ENCODE data around the gene SEC14L1. TPM values are rescaled to one million over a fixed set of nuclear protein-coding genes. Genes with fewer than 3 reads are reported as not detected.

SEC14L1 gene
- total RNA-seq, 2 donors from 2014 or later = 31.0 to 38.8 TPM

DNA sequence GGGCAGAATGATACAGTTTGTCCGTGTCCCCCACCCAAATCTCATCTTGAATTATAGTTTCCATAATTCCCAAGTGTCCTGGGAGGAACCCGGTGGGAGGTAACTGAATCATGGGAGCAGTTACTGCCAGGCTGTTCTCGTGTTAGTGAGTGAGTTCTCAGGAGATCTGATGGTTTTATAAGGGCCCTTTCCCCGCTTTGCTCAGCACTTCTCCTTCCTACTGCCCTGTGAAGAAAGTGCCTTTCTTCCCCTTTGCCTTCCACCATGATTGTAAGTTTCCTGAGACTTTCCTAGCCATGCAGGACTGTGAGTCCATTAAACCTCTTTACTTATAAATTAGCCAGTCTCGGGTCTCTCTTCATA, 28.9 kb upstream of the SEC14L1 start:
- no peak for DNase-seq
- no peak overlapping the region for H3K4me3 ChIP-seq
- intact Hi-C loops (cut with DNase I) = no loop called here
- H3K9ac ChIP-seq (ENCODE audit: low read depth in 2 of 2, low read length in 2 of 2) = no peak overlapping the region
- H3K9me3 ChIP-seq = no peaks in the 10 kb centered on the region
- H3K4me1 ChIP-seq = no peaks in the 10 kb centered on the region
- TF ChIP-seq, protein P1, sequence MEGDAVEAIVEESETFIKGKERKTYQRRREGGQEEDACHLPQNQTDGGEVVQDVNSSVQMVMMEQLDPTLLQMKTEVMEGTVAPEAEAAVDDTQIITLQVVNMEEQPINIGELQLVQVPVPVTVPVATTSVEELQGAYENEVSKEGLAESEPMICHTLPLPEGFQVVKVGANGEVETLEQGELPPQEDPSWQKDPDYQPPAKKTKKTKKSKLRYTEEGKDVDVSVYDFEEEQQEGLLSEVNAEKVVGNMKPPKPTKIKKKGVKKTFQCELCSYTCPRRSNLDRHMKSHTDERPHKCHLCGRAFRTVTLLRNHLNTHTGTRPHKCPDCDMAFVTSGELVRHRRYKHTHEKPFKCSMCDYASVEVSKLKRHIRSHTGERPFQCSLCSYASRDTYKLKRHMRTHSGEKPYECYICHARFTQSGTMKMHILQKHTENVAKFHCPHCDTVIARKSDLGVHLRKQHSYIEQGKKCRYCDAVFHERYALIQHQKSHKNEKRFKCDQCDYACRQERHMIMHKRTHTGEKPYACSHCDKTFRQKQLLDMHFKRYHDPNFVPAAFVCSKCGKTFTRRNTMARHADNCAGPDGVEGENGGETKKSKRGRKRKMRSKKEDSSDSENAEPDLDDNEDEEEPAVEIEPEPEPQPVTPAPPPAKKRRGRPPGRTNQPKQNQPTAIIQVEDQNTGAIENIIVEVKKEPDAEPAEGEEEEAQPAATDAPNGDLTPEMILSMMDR (IDR thresholded peaks at IDR 0.05) = no peak
- H3K27me3 ChIP-seq = no peaks in the 10 kb centered on the region
- no peaks in the 10 kb centered on the region for H3K36me3 ChIP-seq
- H3K27ac ChIP-seq = peak overlapping the region; percentile 53

DNA sequence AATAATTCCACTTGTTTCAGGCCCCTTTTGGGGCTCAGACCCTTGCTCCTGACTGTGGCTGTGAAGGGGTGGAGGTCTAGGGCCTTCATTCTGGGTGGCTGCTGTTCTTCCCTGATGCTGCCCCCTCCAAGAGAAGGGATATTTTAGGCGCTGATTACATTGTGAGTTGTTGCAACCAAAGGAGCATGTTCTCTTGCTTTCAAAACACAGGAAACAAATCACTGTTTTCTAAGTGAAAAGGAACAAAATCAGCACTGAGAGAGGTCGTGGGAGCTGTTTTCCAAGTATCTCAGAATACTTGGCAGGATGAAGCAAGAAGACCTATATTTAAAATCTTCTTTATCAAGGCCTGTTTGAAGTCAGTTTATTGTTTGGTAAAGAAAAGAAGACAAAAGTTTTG, 25.3 kb upstream of the SEC14L1 start:
- TF ChIP-seq, protein P1 (IDR thresholded peaks at IDR 0.05) = no peak
- H3K36me3 ChIP-seq = no peaks in the 10 kb centered on the region
- no peaks in the 10 kb centered on the region for H3K4me1 ChIP-seq
- no peaks in the 10 kb centered on the region for H3K27me3 ChIP-seq
- no peaks in the 10 kb centered on the region for H3K9me3 ChIP-seq
- intact Hi-C loops (cut with DNase I) = no loop called here
- H3K4me3 ChIP-seq = no peak overlapping the region
- DNase-seq = no peak
- no peak overlapping the region for H3K27ac ChIP-seq
- H3K9ac ChIP-seq (ENCODE audit: low read depth in 2 of 2, low read length in 2 of 2) = no peak overlapping the region

DNA sequence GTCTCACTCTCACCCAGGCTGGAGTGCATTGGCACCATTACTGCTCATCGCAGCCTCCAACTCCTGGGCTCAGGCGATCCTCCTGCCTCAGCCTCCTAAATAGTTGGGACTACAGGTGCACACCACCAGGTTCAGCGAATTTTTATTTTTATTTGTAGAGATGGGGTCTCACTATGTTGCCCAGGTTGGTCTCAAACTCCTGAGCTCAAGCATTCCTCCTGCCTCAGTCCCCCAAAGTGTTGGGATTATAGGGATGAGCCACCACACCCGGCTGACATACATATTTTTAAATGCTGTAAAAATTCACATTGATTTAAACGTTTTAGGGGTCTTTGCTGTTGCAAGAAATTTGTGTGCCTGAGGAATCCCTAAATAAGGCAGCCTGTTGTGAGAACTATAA, 24.8 kb upstream of the SEC14L1 start:
- intact Hi-C loops (cut with DNase I) = no loop called here
- DNase-seq = no peak
- no peak overlapping the region for H3K9ac ChIP-seq (ENCODE audit: low read depth in 2 of 2, low read length in 2 of 2)

GRCh38 chr17:77116371-77116860, 24.4 kb upstream of the SEC14L1 start:
- TF ChIP-seq, protein P1 (IDR thresholded peaks at IDR 0.05) = no peak
- H3K4me1 ChIP-seq = no peaks in the 10 kb centered on the region
- H3K9me3 ChIP-seq = no peaks in the 10 kb centered on the region
- no peak overlapping the region for H3K9ac ChIP-seq (ENCODE audit: low read depth in 2 of 2, low read length in 2 of 2)
- intact Hi-C loops (cut with DNase I) = no loop called here
- DNase-seq = no peak
- H3K36me3 ChIP-seq = no peaks in the 10 kb centered on the region
- H3K27me3 ChIP-seq = no peaks in the 10 kb centered on the region
- H3K4me3 ChIP-seq = no peak overlapping the region
- no peak overlapping the region for H3K27ac ChIP-seq

More for the DNA sequence above, 24.8 kb upstream of the SEC14L1 start:
- no peaks in the 10 kb centered on the region for H3K4me1 ChIP-seq
- H3K27ac ChIP-seq = no peak overlapping the region
- TF ChIP-seq, protein P1 (IDR thresholded peaks at IDR 0.05) = no peak
- no peaks in the 10 kb centered on the region for H3K27me3 ChIP-seq
- H3K9me3 ChIP-seq = no peaks in the 10 kb centered on the region
- no peaks in the 10 kb centered on the region for H3K36me3 ChIP-seq
- H3K4me3 ChIP-seq = no peak overlapping the region

GRCh38 chr17:77117415-77117814, 23.4 kb upstream of the SEC14L1 start:
- Histone ChIP-seq H3K27me3 (no peaks in the 10 kb centered on the region), H3K27ac (no peak overlapping the region), H3K4me1 (no peaks in the 10 kb centered on the region), H3K9me3 (no peaks in the 10 kb centered on the region), H3K4me3 (no peak overlapping the region), H3K36me3 (no peaks in the 10 kb centered on the region), H3K9ac (ENCODE audit: low read depth in 2 of 2, low read length in 2 of 2) (no peak overlapping the region)
- DNase-seq = no peak
- TF ChIP-seq, protein P1 (IDR thresholded peaks at IDR 0.05) = no peak
- intact Hi-C loops (cut with DNase I) = no loop called here

Measured in colonic mucosa (tissue), 4 donors.